NCI-H748 (cell line): Measurements from ENCODE around the gene ADCY10.
"Not testable (repeated sequence)": the region's sequence is repeated elsewhere in the genome, so short reads cannot be mapped to it uniquely, and the experiment has no call there.

Experiments
- DNase-seq: peaks from one replicate; lab custom pipeline; 2025; ENCODE audit not compliant: unreplicated experiment; lab: John Stamatoyannopoulos, UW

The ADCY10 gene

GRCh38 chr1:167882376-167882775 is 31.6 kb downstream of the ADCY10 start:
- no peak for DNase-seq

- no peak for DNase-seq
Measured at GRCh38 chr1:167881786-167882185, 32.1 kb downstream of the ADCY10 start.

DNA sequence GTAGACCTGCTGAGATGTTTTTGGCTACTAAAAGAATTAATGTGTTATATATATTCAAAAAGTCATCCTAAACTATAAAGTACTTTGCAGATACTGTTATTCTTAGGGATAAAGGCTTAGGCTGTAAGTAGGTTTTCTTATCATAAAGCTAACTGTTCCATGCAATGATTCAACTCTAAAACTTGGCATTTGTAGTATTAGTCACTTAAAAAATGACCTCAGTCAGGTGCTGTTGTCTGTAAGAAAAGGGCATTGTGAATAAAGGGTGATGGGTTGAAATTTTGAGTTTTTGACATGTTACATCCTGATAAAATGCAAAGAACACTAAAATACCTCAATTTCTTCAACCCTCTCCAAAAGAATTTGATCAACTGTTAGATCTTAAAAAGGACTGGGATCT is 32.9 kb downstream of the ADCY10 start:
- DNase-seq = no peak

DNA sequence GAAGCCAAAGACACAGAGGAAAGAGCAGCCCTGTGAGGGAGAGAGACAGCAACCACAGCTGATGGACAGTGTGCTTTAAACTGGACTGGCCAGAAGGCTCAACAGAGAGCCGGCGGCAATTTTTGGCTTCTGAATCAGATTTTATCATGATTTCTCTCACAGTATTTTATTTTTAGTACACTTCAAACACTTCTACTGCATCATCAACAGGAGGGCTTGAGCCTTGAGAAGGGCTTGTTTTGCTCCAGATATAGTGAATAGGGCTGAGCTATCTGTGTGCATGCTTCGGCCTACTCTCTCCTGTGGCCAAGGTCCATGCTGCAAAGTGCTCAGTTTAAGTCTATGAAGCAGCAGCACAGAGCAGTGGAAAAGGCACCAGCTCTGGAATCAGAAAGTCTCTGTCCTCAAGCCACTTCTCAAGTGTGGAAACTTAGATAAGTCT is 33.3 kb downstream of the ADCY10 start:
- no peak for DNase-seq

DNA sequence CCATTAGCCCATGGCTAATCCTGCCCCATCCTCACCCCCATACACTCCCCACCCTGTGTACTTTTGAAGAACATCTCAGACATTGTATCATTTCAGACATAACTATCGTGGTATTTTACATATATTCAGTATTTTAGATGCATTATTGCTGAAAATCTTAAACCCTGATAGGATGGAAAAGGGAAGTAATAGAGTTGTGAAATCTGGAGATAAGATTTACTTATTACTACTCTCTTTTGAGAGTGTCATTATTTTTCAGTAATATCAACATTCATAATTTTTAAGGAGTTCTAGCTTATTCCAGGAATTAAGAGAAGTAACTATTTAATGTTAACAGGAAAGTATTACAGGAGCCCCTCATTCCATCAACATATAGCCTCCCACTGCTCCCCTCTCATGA is 34.4 kb downstream of the ADCY10 start:
- DNase-seq = no peak

- no peak for DNase-seq
Measured at GRCh38 chr1:167878372-167879160, 35.4 kb downstream of the ADCY10 start.

- no peak for DNase-seq
Measured at GRCh38 chr1:167876597-167877175, 37.2 kb downstream of the ADCY10 start.

DNA sequence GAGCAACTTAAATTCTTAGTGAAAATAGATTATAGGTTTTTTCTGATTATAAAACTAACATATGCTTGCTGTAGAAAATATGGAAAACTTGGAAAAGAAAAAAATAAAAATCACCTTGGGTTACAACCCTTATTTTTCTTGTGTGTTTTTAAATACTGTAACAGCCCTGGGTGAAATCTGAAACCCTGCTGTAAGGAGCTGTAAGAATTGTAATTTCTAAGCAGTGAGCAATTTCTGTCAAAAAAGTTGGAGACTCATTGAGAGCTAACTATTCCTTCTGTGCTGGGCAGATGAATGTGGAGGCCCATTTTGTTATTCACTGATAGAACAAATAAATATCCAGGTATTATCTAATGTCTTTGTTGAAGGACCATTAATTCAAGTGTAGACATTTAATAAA is 42.6 kb downstream of the ADCY10 start:
- no peak for DNase-seq

GRCh38 chr1:167869157-167870001 is 44.6 kb downstream of the ADCY10 start:
- not testable (repeated sequence) for DNase-seq

DNA sequence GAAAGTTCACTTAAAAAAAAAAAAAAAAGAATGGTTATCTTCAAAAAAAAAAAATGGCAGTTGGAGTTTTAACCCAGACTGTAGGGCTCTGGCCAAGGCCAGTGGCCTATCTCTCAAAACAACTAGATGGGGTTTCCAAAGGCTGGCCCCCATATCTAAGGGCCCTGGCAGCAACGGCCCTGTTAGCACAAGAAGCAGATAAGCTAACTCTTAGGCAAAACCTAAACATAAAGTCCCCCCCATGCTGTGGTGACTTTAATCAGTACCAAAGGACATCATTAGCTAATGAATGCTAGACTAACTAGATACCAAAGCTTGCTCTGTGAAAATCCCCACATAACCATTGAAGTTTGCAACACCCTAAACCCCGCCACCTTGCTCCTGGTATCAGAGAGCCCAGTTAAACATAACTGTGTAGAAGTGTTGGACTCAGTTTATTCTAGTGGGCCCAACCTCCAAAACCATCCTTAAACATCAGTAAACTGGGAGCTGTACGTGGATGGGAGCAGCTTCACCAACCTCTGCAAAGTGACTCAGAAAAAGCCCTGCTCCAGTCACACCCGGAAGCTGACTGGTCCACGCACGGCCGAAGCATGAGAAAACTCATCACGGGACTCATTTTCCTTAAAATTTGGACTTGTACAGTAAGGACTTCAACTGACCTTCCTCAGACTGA is 47.1 kb downstream of the ADCY10 start:
- DNase-seq = not testable (repeated sequence)

GRCh38 chr1:167866326-167866725 is 47.6 kb downstream of the ADCY10 start:
- not testable (repeated sequence) for DNase-seq

DNA sequence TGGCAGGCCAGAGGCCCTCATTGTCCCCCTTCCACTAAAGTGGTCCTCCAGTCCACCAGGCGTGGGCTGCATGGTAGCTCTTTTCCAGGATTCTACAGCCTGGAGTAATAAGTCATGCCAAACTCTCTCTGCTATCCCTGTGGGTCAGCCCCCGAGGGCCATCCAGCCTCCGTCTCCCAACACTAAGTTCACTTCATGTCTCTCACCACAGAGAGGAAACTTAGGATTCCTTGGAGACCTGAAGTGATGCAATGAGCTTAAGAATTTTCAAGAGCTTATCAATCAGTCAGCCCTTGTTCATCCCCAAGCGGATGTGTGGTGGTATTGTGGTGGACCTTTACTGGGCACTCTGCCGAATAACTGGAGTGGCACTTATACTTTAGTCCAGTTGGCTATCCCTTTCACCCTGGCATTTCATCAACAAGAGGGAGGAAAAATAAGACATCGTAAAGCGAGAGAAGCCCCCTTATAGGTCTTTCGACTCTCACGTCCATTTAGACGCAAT is 48.1 kb downstream of the ADCY10 start:
- DNase-seq = not testable (repeated sequence)

DNA sequence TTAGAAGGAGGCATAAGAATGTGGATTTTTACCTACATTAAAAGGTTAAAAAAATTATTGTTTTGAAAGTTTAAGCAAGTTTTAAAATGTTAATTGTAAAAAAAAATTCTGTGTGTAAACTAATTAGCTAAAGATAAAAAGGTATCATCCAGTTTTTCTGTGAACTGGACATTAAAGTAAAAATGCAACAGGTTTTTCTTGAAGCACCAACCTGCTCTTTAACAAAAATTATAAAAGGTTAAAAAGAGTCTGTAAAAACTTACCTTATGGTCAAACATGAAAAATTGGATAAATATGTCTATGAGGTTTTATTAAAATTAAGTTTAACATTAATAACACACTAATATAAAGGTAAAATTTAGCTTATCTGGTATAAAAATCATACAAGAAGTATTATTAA is 48.7 kb downstream of the ADCY10 start:
- DNase-seq = not testable (repeated sequence)

GRCh38 chr1:167864392-167865032 is 49.4 kb downstream of the ADCY10 start:
- peak; percentile 44 for DNase-seq

DNA sequence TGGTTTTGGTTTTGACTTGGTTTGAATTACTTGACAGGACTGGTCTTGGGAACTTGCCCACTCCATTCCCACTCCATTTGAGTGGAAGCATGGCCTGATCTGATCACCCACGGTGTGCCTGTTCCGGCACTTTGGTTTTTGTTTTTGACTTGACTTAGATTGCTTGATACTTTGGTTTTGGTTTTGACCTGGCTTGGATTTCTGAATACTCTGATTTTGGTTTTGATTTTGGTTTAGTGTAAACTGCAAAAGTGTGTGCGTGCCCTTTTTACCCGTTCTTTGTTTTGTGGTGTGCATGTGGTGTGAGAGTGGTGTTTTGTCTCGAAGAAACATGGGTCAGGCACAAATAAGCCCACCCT is 50.0 kb downstream of the ADCY10 start:
- no peak for DNase-seq

GRCh38 chr1:167863191-167863920 is 50.6 kb downstream of the ADCY10 start:
- not testable (repeated sequence) for DNase-seq

DNA sequence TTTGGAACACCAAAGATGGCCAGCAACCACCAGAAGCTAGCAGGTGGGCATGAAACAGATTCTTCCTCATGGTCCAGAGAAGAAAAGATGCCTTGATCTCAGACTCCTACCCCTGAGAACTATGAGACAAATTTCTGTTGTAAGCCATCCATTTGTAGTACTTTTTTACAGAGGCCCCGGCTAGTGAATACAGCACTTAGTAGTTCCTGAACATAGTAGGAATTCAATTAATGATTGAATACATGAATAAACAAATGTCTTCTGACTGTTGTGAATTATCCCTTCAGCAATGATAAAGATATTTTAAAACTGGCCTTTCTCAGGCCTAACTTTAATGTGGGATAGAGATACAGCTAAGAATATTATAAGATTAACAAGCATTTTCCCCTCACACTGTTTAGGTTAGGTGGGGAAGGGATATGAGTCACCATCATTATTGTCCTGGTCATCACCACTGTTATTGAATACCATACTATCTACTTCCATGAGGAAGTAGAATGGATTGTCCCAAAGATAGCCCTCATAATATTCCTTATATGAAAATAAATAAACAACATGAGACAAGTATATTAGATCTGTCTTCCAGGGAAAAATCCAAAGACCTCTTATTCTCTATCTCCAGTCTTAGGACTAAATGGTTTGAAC is 51.4 kb downstream of the ADCY10 start:
- DNase-seq = no peak

DNA sequence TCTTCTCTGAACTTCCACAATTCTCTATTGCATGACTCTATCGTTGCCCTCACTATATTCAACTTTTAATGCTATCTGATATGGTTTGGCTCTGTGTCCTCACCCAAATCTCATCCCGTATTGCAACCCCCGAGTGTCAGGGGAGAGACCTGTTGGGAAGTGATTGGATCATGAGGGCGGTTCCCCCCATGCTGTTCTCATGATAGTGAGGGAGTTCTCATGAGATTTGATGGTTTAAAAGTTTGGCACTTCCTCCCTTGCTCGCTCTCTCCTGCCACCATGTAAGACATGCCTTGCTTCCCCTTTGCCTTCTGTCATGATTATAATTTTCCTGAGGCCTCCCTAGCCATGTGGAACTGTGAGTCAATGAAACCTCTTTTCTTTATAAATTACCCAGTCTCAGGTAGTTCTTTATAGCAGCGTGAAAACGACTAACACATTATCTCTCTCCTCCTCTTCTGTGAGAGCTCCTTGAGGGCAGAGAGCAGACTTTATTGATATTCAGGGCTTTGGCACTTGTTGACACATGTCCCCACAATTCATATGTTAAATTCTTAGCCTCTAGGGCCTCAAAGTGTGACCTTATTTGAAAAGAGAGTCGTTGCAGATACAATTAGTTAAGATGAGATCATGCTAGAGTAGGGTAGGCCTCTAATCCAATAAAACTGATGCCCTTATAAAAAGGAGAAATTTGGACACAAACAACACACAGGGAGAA is 52.1 kb downstream of the ADCY10 start:
- no peak for DNase-seq
